Muscle layer of colon (tissue), 2 donors: ENCODE measurements around the gene RPL6.

Source experiments
- H3K27ac ChIP-seq: one replicate; pipeline ENCODE4 v1.7.0; 2013; ENCODE audit warnings: low read depth, mild to moderate bottlenecking, low read length, moderate library complexity
- H3K27me3 ChIP-seq, 2 donors: one replicate each; pipeline ENCODE4 v1.7.0; 2013; ENCODE audit warnings: low read length in 2 of 2, mild to moderate bottlenecking in 2 of 2; ENCODE audit not compliant: insufficient read depth in 2 of 2, control insufficient read depth in 1 of 2
- H3K36me3 ChIP-seq: one replicate; pipeline ENCODE4 v1.7.0; 2013; ENCODE audit warnings: mild to moderate bottlenecking, low read length; ENCODE audit not compliant: insufficient read depth
- H3K4me1 ChIP-seq: one replicate; pipeline ENCODE4 v1.7.0; 2013; ENCODE audit warnings: mild to moderate bottlenecking, low read length; ENCODE audit not compliant: insufficient read depth
- H3K4me3 ChIP-seq, 2 donors: one replicate each; pipeline ENCODE4 v1.7.0; 2013; ENCODE audit warnings: low read length in 2 of 2, low read depth in 1 of 2, mild to moderate bottlenecking in 1 of 2, moderate library complexity in 1 of 2
- H3K9ac ChIP-seq: one replicate; pipeline ENCODE4 v1.7.0; 2013; ENCODE audit warnings: low read length
- H3K9me3 ChIP-seq: one replicate; pipeline ENCODE4 v1.7.0; 2013; ENCODE audit warnings: mild to moderate bottlenecking, low read length
- donor health status: abdominal sarcoma.
- donor health status: Adenocarcinoma of cecum.

RPL6 gene

DNA sequence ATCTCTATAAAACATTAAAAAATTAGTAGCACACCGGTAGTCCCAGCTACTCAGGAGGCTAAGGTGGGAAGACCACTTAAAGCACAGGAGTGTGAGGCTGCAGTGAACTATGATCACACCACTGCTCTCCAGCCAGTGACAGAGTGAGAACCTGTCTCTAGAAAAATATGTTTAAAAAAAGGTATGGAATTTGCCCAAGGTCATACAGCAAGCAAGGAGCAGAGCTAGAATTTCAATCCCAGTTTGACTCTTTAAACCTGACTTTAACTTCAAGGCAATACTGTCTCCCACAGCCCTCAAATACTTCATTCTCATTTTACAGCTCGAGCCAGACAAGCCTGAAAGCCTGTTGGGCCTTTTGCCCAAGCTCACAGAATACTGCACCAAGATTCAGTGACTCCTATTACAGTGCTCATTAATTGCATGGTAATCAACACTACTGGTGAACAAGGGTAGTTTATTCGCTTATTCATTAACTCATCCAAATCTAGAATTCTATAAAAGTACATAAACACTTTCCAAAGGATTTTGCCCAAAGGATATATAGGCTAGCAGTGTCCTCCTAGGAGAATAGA is 35.2 kb downstream of the RPL6 start:
- no peak overlapping the region for H3K27ac ChIP-seq
- H3K9me3 ChIP-seq = no peaks in the 10 kb centered on the region
- no peak overlapping the region for H3K9ac ChIP-seq
- H3K4me1 ChIP-seq = peaks cover 4% of the 10 kb centered on the region
- H3K36me3 ChIP-seq = no peaks in the 10 kb centered on the region
- no peaks in the 10 kb centered on the region for H3K27me3 ChIP-seq
- H3K4me3 ChIP-seq = no peak overlapping the region

DNA sequence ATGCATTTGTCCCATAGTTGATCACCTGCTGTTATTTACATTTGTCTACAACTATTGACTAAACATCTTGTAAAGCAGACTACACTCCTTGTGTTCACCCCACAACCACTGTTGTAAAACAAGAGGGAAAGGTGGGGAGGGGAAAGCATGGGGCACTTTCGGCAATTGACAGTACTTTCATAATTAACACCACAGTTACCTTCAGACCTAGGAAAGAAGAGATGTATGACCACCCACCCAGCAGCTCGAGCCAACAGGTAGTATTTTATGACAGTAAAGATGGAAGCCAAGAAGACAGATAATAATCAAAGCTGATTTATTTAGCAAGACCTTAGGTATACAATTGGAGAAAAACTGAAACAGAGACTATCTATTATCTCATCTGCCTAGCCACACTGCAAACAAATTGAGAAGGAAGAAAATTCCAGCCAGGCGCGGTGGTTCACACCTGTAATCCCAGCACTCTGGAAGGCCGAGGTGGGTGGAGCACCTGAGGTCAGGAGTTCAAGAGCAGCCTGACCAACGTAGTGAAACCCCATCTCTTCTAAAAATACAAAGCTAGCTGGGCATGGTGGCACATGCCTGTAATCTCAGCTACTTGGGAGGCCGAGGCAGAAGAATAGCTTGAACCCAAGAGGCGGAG is 38.4 kb downstream of the RPL6 start:
- H3K9me3 ChIP-seq = no peaks in the 10 kb centered on the region
- peaks cover 4% of the 10 kb centered on the region for H3K4me1 ChIP-seq
- H3K36me3 ChIP-seq = no peaks in the 10 kb centered on the region
- no peaks in the 10 kb centered on the region for H3K27me3 ChIP-seq
- H3K9ac ChIP-seq = no peak overlapping the region
- no peak overlapping the region for H3K4me3 ChIP-seq
- no peak overlapping the region for H3K27ac ChIP-seq

DNA sequence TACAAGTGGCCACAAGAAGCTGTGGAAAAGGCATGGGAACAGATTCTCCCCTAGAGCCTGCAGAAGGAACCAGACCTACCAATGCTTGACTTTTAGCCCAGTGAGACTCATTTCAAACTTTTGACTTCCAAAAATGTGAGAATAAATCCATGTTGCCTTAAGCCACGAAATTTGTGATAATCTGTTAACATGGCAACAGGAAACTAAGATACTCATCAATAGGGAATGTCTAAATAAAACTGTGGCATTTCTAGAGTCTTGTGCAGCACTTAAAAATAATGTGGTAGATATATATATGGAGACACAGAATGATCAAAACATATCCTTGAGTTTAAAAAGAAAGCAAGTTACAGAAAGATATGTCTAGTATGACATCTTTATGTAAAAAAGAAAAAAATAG is 39.2 kb downstream of the RPL6 start:
- no peak overlapping the region for H3K27ac ChIP-seq
- H3K4me3 ChIP-seq = no peak overlapping the region
- H3K4me1 ChIP-seq = peaks cover 4% of the 10 kb centered on the region
- H3K9me3 ChIP-seq = no peaks in the 10 kb centered on the region
- H3K9ac ChIP-seq = no peak overlapping the region
- no peaks in the 10 kb centered on the region for H3K27me3 ChIP-seq
- H3K36me3 ChIP-seq = no peaks in the 10 kb centered on the region

DNA sequence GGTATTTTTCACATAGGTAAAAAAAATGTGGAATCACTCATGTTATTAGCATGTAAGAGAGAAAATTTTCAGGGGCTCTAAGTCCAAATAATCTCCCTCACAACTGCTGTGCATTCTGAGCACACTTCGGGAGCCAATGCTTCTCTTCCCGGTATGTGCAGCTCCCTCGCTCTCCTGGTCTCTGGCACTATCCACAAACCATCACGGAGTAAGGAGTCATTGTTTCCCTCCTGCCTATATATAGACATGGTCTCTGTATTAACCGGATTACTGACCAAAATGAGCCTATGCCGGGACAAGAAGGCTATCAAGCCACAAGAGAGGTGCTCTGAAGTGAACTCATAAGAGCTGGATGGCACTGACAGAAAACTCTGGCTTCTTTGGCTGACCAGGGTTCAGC is 40.5 kb downstream of the RPL6 start:
- Histone ChIP-seq H3K4me3 (no peak overlapping the region), H3K9me3 (no peaks in the 10 kb centered on the region), H3K27ac (peak overlapping the region; percentile 5), H3K4me1 (no peaks in the 10 kb centered on the region), H3K9ac (no peak overlapping the region), H3K36me3 (no peaks in the 10 kb centered on the region), H3K27me3 (no peaks in the 10 kb centered on the region)

DNA sequence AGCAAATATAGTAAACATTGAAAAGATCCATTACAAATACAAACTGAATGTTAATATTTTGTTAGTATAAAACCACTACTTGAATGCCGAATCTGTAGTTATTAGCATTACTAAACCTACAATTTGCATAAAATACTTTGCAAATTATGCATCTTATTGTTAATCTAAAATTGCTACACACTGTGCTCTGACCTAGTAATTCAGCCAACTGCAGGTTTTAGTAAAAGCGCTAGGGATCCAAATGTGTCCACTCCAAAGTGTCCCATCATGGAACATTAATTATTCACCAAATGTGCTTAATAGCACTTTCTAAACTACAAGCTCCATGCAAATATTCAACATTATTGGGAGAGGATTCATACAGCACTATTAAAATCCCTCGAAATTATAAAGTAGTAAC is 41.4 kb downstream of the RPL6 start:
- no peaks in the 10 kb centered on the region for H3K4me1 ChIP-seq

DNA sequence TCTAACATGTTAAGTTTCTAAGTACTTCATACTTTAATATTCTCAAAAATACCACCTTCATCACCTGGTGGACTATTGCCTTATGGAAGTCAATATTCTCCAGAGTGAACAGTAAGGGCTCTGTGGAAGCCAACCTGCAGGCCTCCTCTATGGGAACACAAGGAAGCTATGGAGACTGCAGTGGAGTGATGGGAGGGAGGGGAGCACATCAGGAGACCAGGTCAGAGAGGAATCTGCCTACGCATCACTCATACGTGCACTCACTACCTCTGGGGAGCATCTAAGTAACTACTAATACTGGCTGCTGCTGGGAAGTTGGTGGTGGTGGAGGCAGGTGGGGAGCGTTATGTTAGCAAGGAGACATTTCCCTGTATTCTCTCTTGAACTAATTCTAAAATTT is 47.1 kb downstream of the RPL6 start:
- no peak overlapping the region for H3K27ac ChIP-seq
- no peaks in the 10 kb centered on the region for H3K4me1 ChIP-seq
- H3K36me3 ChIP-seq = no peaks in the 10 kb centered on the region
- no peaks in the 10 kb centered on the region for H3K9me3 ChIP-seq
- no peak overlapping the region for H3K9ac ChIP-seq
- no peak overlapping the region for H3K4me3 ChIP-seq
- no peaks in the 10 kb centered on the region for H3K27me3 ChIP-seq

More for the DNA sequence above, 41.4 kb downstream of the RPL6 start:
- Histone ChIP-seq H3K9me3 (no peaks in the 10 kb centered on the region), H3K9ac (no peak overlapping the region), H3K36me3 (no peaks in the 10 kb centered on the region), H3K27me3 (no peaks in the 10 kb centered on the region), H3K27ac (no peak overlapping the region), H3K4me3 (no peak overlapping the region)

DNA sequence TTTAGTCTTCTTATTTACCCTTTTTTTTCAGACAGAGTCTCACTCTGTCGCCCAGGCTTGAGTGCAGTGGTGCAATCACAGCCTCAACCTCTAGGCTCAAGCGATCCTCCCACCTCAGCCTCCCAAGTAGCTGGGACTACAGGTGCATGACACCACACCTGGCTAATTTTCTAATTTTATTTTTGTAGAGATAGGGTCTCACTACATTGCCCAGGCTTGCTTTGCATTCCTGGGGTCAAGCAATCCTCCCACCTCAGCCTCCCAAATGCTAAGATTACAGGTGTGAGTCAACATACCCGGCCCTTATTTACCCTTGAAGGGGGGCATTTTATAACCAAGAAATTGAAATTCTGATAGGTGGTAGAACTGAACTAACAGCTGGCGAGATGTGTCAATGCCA is 48.1 kb downstream of the RPL6 start:
- no peaks in the 10 kb centered on the region for H3K36me3 ChIP-seq
- no peaks in the 10 kb centered on the region for H3K27me3 ChIP-seq
- no peak overlapping the region for H3K9ac ChIP-seq
- H3K9me3 ChIP-seq = no peaks in the 10 kb centered on the region
- no peak overlapping the region for H3K27ac ChIP-seq
- H3K4me3 ChIP-seq = no peak overlapping the region
- H3K4me1 ChIP-seq = no peaks in the 10 kb centered on the region

DNA sequence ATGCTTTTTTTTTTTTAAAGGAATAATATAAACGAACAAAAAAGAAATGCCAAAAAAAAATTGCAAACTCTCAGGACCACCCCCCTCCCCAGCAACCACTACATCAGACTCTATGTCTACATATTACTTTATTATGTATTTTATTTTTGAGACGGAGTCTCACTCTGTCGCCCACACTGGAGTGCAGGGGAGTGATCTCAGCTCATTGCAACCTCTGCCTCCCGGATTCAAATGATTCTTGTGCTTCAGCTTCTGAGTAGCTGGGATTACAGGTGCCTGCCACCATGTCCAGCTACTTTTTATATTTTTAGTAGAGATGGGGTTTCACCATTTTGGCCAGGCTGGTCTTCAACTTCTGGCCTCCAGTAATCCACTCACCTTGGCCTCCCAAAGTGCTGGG is 50.1 kb downstream of the RPL6 start:
- Histone ChIP-seq H3K4me1 (no peaks in the 10 kb centered on the region), H3K27ac (no peak overlapping the region), H3K4me3 (no peak overlapping the region), H3K27me3 (no peaks in the 10 kb centered on the region), H3K9ac (no peak overlapping the region), H3K36me3 (no peaks in the 10 kb centered on the region), H3K9me3 (no peaks in the 10 kb centered on the region)

DNA sequence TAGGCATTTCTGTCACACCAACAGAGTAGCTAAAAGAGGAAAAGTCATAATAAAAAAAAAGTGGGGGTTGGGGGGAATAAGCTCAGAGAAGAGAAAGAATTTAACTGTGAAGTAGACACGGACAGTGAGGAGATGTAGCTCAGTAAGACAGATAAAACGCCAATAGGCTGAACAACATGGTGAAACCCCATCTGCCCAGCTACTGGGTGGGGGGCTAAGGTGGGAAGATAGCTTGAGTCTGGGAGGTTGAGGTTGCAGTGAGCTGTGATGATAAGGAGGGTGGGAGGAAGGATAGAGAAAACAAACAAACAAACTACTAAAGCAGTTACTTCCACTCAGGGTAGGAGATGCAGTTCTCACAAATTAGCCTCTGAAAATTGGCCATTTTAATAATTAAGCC is 52.2 kb downstream of the RPL6 start:
- Histone ChIP-seq H3K9me3 (no peaks in the 10 kb centered on the region), H3K4me3 (no peak overlapping the region), H3K4me1 (no peaks in the 10 kb centered on the region), H3K36me3 (no peaks in the 10 kb centered on the region), H3K27ac (no peak overlapping the region), H3K9ac (no peak overlapping the region), H3K27me3 (no peaks in the 10 kb centered on the region)
